Measurements from ENCODE around the gene PNPLA5.

GRCh38 chr22:43849731-43850130, 42.1 kb downstream of the PNPLA5 start:
- TF ChIP-seq RNF2 (IDR thresholded peaks at IDR 0.05; ENCODE audit: borderline replicate concordance, low read depth) (no peak), CTCF (IDR thresholded peaks at IDR 0.05) (no peak)

All from A549 (cell line).